ENCODE results near the gene ENTPD2.

The ENTPD2 gene

GRCh38 chr9:137022662-137023008, 31.2 kb downstream of the ENTPD2 start:
- no peak for TF ChIP-seq CTCF (IDR thresholded peaks at IDR 0.05; ENCODE audit: low read depth, low read length, missing control alignments)
- no peak for DNase-seq (ENCODE audit: extremely low read depth, low read depth)
- no peak overlapping the region for H3K4me3 ChIP-seq (replicated peaks; ENCODE audit: low read depth, low read length)

DNA sequence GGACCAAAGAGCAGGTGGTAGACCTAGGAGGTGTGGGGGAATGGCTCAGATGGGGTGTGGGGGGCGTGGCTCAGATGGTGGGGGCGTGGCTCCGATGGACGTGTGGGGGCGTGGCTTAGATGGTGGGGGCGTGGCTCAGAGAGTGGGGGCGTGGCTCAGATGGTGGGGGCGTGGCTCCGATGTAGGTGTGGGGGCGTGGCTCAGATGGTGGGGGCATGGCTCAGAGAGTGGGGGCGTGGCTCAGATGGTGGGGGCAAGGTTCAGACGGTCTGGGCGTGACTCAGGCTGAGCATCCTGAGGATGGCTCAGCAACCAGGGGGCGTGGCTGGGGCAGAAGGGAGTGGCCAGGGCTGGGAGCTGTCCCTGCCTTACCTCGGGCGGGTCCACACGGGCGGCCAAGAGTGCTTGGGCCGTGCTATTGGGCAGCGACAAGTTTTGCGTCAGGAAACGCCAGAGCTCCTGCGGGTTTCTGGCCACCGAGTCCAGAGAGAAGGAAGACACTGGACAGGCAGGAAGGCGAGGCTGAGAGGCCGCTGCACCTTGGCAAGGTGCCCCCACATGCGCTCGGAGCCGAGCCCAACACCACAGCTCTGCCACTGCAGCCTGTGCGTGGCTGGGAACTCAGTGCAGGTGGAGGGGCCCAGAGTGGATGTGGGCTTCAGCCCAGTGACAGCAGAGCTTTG, 31.7 kb downstream of the ENTPD2 start:
- no peak overlapping the region for H3K4me3 ChIP-seq (replicated peaks; ENCODE audit: low read depth, low read length)
- DNase-seq (ENCODE audit: extremely low read depth, low read depth) = peak; percentile 45

GRCh38 chr9:137021568-137021978, 32.3 kb downstream of the ENTPD2 start:
- no peak for DNase-seq (ENCODE audit: extremely low read depth, low read depth)
- no peak for TF ChIP-seq CTCF (IDR thresholded peaks at IDR 0.05; ENCODE audit: low read depth, low read length, missing control alignments)

More for the DNA sequence above, 31.7 kb downstream of the ENTPD2 start:
- TF ChIP-seq CTCF (IDR thresholded peaks at IDR 0.05; ENCODE audit: low read depth, low read length, missing control alignments) = no peak

DNA sequence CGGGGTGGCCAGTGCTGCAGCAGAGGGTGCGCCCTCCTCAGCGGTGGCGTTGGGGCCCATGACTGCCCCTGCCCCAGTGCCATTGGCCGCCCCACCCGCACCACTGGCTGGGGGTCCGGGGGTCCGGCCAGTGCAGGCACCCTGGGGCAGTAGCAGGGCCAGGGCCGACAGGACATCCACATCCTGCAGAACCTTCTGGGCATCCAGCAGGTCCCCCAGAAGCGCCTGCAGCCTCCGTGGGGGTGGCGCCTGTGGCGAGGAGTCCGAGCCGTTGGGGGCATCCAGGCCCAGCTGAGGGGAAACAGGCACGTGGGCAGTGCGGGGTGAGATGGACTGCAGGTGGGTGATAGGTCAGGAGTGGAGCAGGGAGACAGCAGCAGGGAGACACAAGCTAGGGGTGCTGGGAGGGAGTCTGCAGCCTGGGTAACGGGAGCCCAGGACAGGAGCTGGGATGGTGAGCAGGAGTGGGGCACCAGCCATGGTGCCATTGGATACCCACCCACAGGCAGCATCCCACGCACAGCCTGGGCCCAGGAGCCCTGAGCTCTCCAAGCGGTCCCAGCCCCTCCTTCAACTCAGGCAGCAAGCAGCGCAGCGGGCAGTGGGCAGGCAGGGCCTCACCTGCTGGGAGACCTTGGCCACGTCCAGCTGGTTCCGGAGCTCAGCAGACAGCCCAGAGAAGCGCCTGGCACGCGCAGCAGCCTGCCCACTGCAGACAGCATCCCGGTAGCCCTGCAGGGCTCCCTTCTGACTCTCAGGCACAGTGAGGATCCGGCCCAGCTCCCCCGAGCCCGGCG, 32.9 kb downstream of the ENTPD2 start:
- no peak for DNase-seq (ENCODE audit: extremely low read depth, low read depth)
- H3K4me3 ChIP-seq (replicated peaks; ENCODE audit: low read depth, low read length) = no peak overlapping the region
- TF ChIP-seq CTCF (IDR thresholded peaks at IDR 0.05; ENCODE audit: low read depth, low read length, missing control alignments) = no peak

More at GRCh38 chr9:137021568-137021978, 32.3 kb downstream of the ENTPD2 start:
- H3K4me3 ChIP-seq (replicated peaks; ENCODE audit: low read depth, low read length) = no peak overlapping the region

DNA sequence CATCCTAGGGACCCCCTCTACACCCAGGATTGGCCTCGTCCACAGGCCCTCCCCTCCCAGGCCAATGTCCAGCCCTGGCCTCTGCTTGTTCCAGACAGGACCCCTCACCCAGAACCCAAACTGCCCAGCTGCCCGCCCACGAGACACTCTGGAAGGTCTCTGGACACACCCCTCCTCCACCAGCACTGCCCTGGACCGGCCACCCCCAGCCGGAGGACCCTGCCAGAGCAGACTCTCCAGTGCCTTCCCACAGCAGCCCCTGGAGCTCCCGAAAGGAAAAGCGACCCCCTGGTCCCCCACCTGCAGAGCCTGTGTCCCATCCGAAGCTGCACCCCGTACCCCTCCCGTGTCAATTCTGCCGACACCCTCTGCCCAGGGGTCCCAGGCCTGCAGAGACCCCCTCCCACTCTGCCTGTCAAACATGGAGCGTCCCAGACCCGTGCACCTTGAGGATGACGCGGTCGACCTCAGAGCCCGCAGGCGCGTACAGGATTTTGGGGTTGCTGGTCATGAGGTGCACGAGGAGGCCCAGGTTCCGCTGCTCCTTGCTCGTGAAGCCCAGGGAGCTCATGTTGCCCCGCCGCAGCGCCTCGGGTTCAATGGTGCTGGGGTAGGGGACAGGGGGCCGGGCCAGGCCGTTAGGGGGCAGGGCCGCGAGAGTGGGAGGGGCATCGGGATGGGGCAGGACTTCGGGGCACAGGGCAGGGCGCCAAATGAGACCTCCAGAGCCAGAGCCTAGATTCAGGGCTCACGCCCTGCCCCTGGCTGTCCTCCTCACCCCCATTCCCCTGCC, 33.8 kb downstream of the ENTPD2 start:
- no peak for TF ChIP-seq CTCF (IDR thresholded peaks at IDR 0.05; ENCODE audit: low read depth, low read length, missing control alignments)
- H3K4me3 ChIP-seq (replicated peaks; ENCODE audit: low read depth, low read length) = no peak overlapping the region
- no peak for DNase-seq (ENCODE audit: extremely low read depth, low read depth)

GRCh38 chr9:137018761-137019559, 34.9 kb downstream of the ENTPD2 start:
- no peak for DNase-seq (ENCODE audit: extremely low read depth, low read depth)
- no peak overlapping the region for H3K4me3 ChIP-seq (replicated peaks; ENCODE audit: low read depth, low read length)
- no peak for TF ChIP-seq CTCF (IDR thresholded peaks at IDR 0.05; ENCODE audit: low read depth, low read length, missing control alignments)

Data from HFF-Myc (cell line).